Loucy (cell line): ENCODE results near the gene WWOX.

Source experiments
- H2AFZ ChIP-seq: fragments of 200-600 bp; sonication (generic); 2 replicates; pipeline ENCODE4 v1.6.0; 2016; ENCODE audit warnings: antibody characterized with exemption, mild to moderate bottlenecking, low read length, moderate library complexity
- H3F3A ChIP-seq: fragments of 200-600 bp; 2 replicates; pipeline ENCODE4 v1.6.0; 2016; ENCODE audit warnings: antibody characterized with exemption, low read depth, mild to moderate bottlenecking
- H3K27me3 ChIP-seq: fragments of 200-600 bp; sonication (generic); 2 replicates; pipeline ENCODE4 v1.6.1; 2014; ENCODE audit warnings: low read length, mild to moderate bottlenecking; ENCODE audit not compliant: insufficient read depth, poor library complexity, severe bottlenecking
- H3K36me3 ChIP-seq: fragments of 200-600 bp; sonication (generic); 2 replicates; pipeline ENCODE4 v1.6.1; 2016; ENCODE audit warnings: low read length; ENCODE audit not compliant: insufficient read depth
- H3K4me1 ChIP-seq: fragments of 200-600 bp; sonication (generic); 2 replicates; pipeline ENCODE4 v1.5.1; 2014; ENCODE audit warnings: low read length, mild to moderate bottlenecking; ENCODE audit not compliant: insufficient read depth, poor library complexity, severe bottlenecking
- H3K4me2 ChIP-seq: fragments of 200-600 bp; sonication (generic); 2 replicates; pipeline ENCODE4 v1.6.0; 2014; ENCODE audit warnings: antibody characterized with exemption, low read length, low read depth, mild to moderate bottlenecking; ENCODE audit not compliant: poor library complexity, severe bottlenecking
- H3K4me3 ChIP-seq: fragments of 200-600 bp; sonication (generic); 2 replicates; pipeline ENCODE4 v1.5.1; 2014; ENCODE audit warnings: low read length, mild to moderate bottlenecking, mixed read lengths; ENCODE audit not compliant: poor library complexity, severe bottlenecking
- H3K79me2 ChIP-seq: fragments of 200-600 bp; sonication (generic); 2 replicates; pipeline ENCODE4 v1.6.1; 2014; ENCODE audit warnings: low read length; ENCODE audit not compliant: insufficient read depth
- H3K9ac ChIP-seq: fragments of 200-600 bp; sonication (generic); 2 replicates; pipeline ENCODE4 v1.6.0; 2014; ENCODE audit warnings: mild to moderate bottlenecking, low read depth, low read length, moderate library complexity; ENCODE audit not compliant: poor library complexity, severe bottlenecking
- H3K9me2 ChIP-seq: fragments of 200-600 bp; sonication (generic); replicated peaks from 2 replicates; pipeline ENCODE4 v1.6.1; 2016; ENCODE audit warnings: low read depth, low read length, mixed read lengths
- H3K9me3 ChIP-seq: fragments of 200-600 bp; sonication (generic); 2 replicates; pipeline ENCODE4 v1.6.1; 2014; ENCODE audit warnings: mild to moderate bottlenecking, antibody characterized with exemption, low read length, low read depth; ENCODE audit not compliant: insufficient read depth
- H4K20me1 ChIP-seq: fragments of 200-600 bp; sonication (generic); 2 replicates; pipeline ENCODE4 v1.6.0; 2014; ENCODE audit warnings: antibody characterized with exemption, low read length, mild to moderate bottlenecking; ENCODE audit not compliant: insufficient read depth, poor library complexity, severe bottlenecking
- EZH2phosphoT487 ChIP-seq: fragments of 200-600 bp; IDR thresholded peaks from 2 replicates; pipeline ENCODE4 v1.6.1; 2018; ENCODE audit warnings: antibody characterized with exemption, mild to moderate bottlenecking, moderate library complexity, borderline replicate concordance
- TF ChIP-seq, protein P1 (sequence below): fragments of 200-600 bp; sonication (generic); conservative IDR thresholded peaks from 2 replicates; pipeline ENCODE4 v1.5.1; 2014; ENCODE audit warnings: mild to moderate bottlenecking, antibody characterized with exemption, low read length

Gene WWOX

DNA sequence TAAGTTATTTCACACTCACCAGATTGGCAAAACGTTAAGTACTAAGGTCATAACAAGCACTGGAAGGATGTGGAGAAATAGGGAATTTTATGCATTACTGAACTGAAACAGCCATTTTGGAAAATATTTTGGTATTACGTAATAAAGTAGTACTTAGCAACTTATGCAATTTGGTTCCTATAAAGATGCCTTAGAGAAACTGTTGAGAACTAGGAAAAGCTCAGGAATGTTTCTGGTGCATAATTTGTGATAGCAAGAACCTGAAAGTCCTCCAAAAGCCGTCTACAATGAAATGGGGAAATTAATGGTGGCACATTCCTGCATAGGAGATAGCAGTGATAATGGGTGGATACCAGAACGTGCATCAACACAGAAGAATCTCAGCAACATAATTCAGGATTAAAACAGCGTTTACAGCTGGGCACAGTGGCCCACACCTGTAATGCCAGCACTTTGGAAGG lies 472.5 kb downstream of the WWOX start:
- no peak for TF ChIP-seq EZH2phosphoT487
- TF ChIP-seq, protein P1, sequence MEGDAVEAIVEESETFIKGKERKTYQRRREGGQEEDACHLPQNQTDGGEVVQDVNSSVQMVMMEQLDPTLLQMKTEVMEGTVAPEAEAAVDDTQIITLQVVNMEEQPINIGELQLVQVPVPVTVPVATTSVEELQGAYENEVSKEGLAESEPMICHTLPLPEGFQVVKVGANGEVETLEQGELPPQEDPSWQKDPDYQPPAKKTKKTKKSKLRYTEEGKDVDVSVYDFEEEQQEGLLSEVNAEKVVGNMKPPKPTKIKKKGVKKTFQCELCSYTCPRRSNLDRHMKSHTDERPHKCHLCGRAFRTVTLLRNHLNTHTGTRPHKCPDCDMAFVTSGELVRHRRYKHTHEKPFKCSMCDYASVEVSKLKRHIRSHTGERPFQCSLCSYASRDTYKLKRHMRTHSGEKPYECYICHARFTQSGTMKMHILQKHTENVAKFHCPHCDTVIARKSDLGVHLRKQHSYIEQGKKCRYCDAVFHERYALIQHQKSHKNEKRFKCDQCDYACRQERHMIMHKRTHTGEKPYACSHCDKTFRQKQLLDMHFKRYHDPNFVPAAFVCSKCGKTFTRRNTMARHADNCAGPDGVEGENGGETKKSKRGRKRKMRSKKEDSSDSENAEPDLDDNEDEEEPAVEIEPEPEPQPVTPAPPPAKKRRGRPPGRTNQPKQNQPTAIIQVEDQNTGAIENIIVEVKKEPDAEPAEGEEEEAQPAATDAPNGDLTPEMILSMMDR, result no peak

DNA sequence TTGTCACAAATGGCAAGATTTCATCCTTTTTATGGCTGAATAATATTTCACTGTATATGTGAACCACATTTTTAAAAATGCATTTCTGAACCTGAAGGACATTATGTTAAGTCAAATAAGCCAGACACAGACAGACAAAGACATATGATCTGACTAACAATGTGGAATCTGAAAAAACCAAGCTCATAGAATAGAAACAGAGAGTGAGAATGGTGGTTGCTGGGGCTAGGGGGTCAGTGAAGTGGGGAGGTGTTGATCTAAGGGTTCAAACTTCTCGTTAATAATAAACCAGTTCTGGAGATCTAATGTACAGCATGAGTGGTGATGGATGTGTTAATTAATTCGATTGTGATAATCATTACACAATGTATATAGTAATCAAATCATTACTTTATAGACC lies 475.1 kb downstream of the WWOX start:
- no peaks in the 10 kb centered on the region for H4K20me1 ChIP-seq
- H3K36me3 ChIP-seq, result no peaks in the 10 kb centered on the region
- H3K9ac ChIP-seq, result no peak overlapping the region
- no peaks in the 10 kb centered on the region for H3K79me2 ChIP-seq
- TF ChIP-seq EZH2phosphoT487, result no peak
- TF ChIP-seq, protein P1, result no peak
- no peak overlapping the region for H3K4me2 ChIP-seq
- H3K4me1 ChIP-seq, result peaks cover 54% of the 10 kb centered on the region
- no peaks in the 10 kb centered on the region for H3K9me2 ChIP-seq
- no peaks in the 10 kb centered on the region for H3F3A ChIP-seq
- no peak overlapping the region for H3K4me3 ChIP-seq
- no peaks in the 10 kb centered on the region for H3K27me3 ChIP-seq
- H3K9me3 ChIP-seq, result no peaks in the 10 kb centered on the region
- H2AFZ ChIP-seq, result no peak overlapping the region

More for the DNA sequence above, 472.5 kb downstream of the WWOX start:
- H3K36me3 ChIP-seq, result no peaks in the 10 kb centered on the region
- H3K27me3 ChIP-seq, result no peaks in the 10 kb centered on the region
- no peaks in the 10 kb centered on the region for H4K20me1 ChIP-seq
- H3K9ac ChIP-seq, result no peak overlapping the region
- no peaks in the 10 kb centered on the region for H3K9me3 ChIP-seq
- H3K9me2 ChIP-seq, result no peaks in the 10 kb centered on the region
- peaks cover 38% of the 10 kb centered on the region for H3K4me1 ChIP-seq
- no peaks in the 10 kb centered on the region for H3K79me2 ChIP-seq
- H3K4me2 ChIP-seq, result no peak overlapping the region
- H3K4me3 ChIP-seq, result no peak overlapping the region
- no peak overlapping the region for H2AFZ ChIP-seq
- no peaks in the 10 kb centered on the region for H3F3A ChIP-seq

DNA sequence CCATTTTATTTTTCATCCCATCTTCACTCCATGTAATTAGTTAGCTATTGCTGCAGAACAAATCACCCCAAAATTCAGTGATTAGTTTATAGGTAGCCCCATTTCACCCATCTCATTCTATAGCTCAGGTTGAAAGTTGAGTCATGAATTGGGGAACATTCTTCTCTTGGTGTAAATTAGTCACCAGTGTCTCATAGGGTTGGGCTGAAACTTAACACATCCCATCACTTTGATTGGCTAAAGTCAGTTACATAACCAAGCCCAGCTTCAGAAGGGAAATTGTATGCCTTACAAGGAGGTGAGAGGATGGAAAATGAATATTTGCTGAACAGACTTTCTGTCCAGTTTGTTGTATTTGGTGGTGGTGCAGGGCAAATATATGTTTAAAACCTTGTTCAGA lies 477.5 kb downstream of the WWOX start:
- H3K9ac ChIP-seq, result no peak overlapping the region
- H2AFZ ChIP-seq, result no peak overlapping the region
- no peaks in the 10 kb centered on the region for H3K9me3 ChIP-seq
- H4K20me1 ChIP-seq, result no peaks in the 10 kb centered on the region
- H3K4me2 ChIP-seq, result peak overlapping the region; percentile 41
- H3K9me2 ChIP-seq, result no peaks in the 10 kb centered on the region
- no peak overlapping the region for H3K4me3 ChIP-seq
- H3K79me2 ChIP-seq, result no peaks in the 10 kb centered on the region
- H3K4me1 ChIP-seq, result peaks cover 41% of the 10 kb centered on the region
- H3K27me3 ChIP-seq, result no peaks in the 10 kb centered on the region
- no peaks in the 10 kb centered on the region for H3F3A ChIP-seq
- no peaks in the 10 kb centered on the region for H3K36me3 ChIP-seq
- TF ChIP-seq, protein P1, result no peak
- no peak for TF ChIP-seq EZH2phosphoT487
